Stimulated activated CD8-positive, alpha-beta memory T cell treated with anti-CD3 and anti-CD28 coated beads, Interleukin-15, amount 100 ng/mL, for 24 hours (primary cell): ENCODE results near the gene DHX34.
"Not testable (repeated sequence)": the region's sequence is repeated elsewhere in the genome, so short reads cannot be mapped to it uniquely, and the experiment has no call there.

Experiments
- DNase-seq: peaks from one replicate; pipeline ENCODE4 v3.0.0-alpha.2; 2020; ENCODE audit warnings: low read depth

The DHX34 gene

GRCh38 chr19:47324502-47324901, 24.6 kb upstream of the DHX34 start:
- DNase-seq, result no peak

- DNase-seq, result no peak
These were observed 18.6 kb upstream of the DHX34 start for GRCh38 chr19:47330466-47330869.

- no peak for DNase-seq
These were observed 17.6 kb upstream of the DHX34 start for GRCh38 chr19:47331490-47331889.

GRCh38 chr19:47331931-47332547, 17.1 kb upstream of the DHX34 start, which contains the start of gene C5AR2:
Gene C5AR2 (plus strand): TSS chr19:47332175. CDS start chr19:47340800, 8,625 bp downstream.
- DNase-seq, result no peak

- DNase-seq, result not testable (repeated sequence)
These were observed 12.1 kb upstream of the DHX34 start for GRCh38 chr19:47336765-47337718.

GRCh38 chr19:47339196-47339880, 9.8 kb upstream of the DHX34 start:
- no peak for DNase-seq

GRCh38 chr19:47340477-47341208, 8.5 kb upstream of the DHX34 start:
- DNase-seq, result no peak

- DNase-seq, result no peak
These were observed 7.4 kb upstream of the DHX34 start for GRCh38 chr19:47341734-47342133.

- no peak for DNase-seq
These were observed 5.8 kb upstream of the DHX34 start for GRCh38 chr19:47343194-47343802.

- no peak for DNase-seq
These were observed 4.7 kb upstream of the DHX34 start for GRCh38 chr19:47344425-47344824.

GRCh38 chr19:47346024-47346423, 3.1 kb upstream of the DHX34 start:
- not testable (repeated sequence) for DNase-seq

GRCh38 chr19:47350630-47351029, 1.5 kb downstream of the DHX34 start:
- no peak for DNase-seq

- DNase-seq, result no peak
These were observed 2.4 kb downstream of the DHX34 start for GRCh38 chr19:47351548-47351947.

GRCh38 chr19:47352095-47352494, 3.0 kb downstream of the DHX34 start:
- DNase-seq, result no peak

GRCh38 chr19:47353307-47353712, 4.2 kb downstream of the DHX34 start:
- DNase-seq, result no peak

GRCh38 chr19:47356900-47357299, 7.8 kb downstream of the DHX34 start:
- DNase-seq, result no peak

- DNase-seq, result no peak
These were observed 8.9 kb downstream of the DHX34 start for GRCh38 chr19:47357788-47358680.

- no peak for DNase-seq
These were observed 9.8 kb downstream of the DHX34 start for GRCh38 chr19:47358936-47359335.

GRCh38 chr19:47362321-47362720, 13.2 kb downstream of the DHX34 start:
- DNase-seq, result no peak

- DNase-seq, result no peak
These were observed 14.8 kb downstream of the DHX34 start for GRCh38 chr19:47363758-47364531.
